H1 (cell line): ENCODE data around the gene CYB561. TPM values are rescaled to one million over a fixed set of nuclear protein-coding genes. Genes with fewer than 3 reads are reported as not detected.

Experiments
- CBX5 ChIP-seq: fragments of 300-800, 300-1000 bp; sonication (generic); IDR thresholded peaks from 2 replicates; pipeline ENCODE4 v1.7.1; 2016; ENCODE audit warnings: antibody characterized with exemption, low read length, low read depth
- CBX8 ChIP-seq: fragments of 300-800, 300-1000 bp; sonication (generic); IDR thresholded peaks from 2 replicates; pipeline ENCODE4 v1.7.1; 2016; ENCODE audit warnings: low read depth, low read length, borderline replicate concordance
- CEBPB ChIP-seq: IDR thresholded peaks from 2 replicates; pipeline ENCODE4 v1.6.1; 2012; ENCODE audit warnings: low read depth, low read length
- NANOG ChIP-seq: IDR thresholded peaks from 2 replicates; pipeline ENCODE4 v1.6.1; 2011; ENCODE audit warnings: low read length, low read depth, mild to moderate bottlenecking, inconsistent platforms; ENCODE audit not compliant: insufficient read depth, poor library complexity, severe bottlenecking
- PHF8 ChIP-seq: fragments of 200-600 bp; sonication (generic); conservative IDR thresholded peaks from 2 replicates; pipeline ENCODE4 v1.7.1; 2012; ENCODE audit warnings: low read depth, mild to moderate bottlenecking, inconsistent platforms, low read length, moderate library complexity
- TBP ChIP-seq: IDR thresholded peaks from 2 replicates; pipeline ENCODE4 v1.6.1; 2011; ENCODE audit warnings: low read depth, low read length, improper control_type of control experiment
- polyA plus RNA-seq, 7 experiments: library from polyadenylated mRNA; depleted of rRNA in 3 of 7; stranded (reverse) in 5 of 7; unstranded in 2 of 7; fragments of >200 nt in 5 of 7; fragments of 200-250 nt in 2 of 7; gene quantifications; 1 replicate in 5 of 7; 2 replicates in 1 of 7; 4 replicates in 1 of 7; pipeline versions ENCODE4 v1.2.1 to v1.2.3, GENCODE V29; 2011 to 2013; ENCODE audit warnings: missing spikeins in 2 of 7, mixed read lengths in 2 of 7
- total RNA-seq: library from RNA; stranded (reverse); fragmentation: NEBNext Ultra II Directional; extraction: Animal tissue kit (Norgen Biotek cat#: 25700); gene quantifications from 2 replicates; pipeline ENCODE4 v1.2.1, GENCODE V29; 2021
- TF ChIP-seq, protein P1 (sequence below): IDR thresholded peaks from 2 replicates; pipeline ENCODE4 v1.6.1; 2011; ENCODE audit warnings: low read depth, mild to moderate bottlenecking, low read length; ENCODE audit not compliant: insufficient read depth

Gene CYB561
- total and polyA plus RNA-seq, 2 of the 8 experiments (the other 6 are each of a cell fraction or from before 2014, with no cell fraction given), result 19.7 to 23.4 TPM

DNA sequence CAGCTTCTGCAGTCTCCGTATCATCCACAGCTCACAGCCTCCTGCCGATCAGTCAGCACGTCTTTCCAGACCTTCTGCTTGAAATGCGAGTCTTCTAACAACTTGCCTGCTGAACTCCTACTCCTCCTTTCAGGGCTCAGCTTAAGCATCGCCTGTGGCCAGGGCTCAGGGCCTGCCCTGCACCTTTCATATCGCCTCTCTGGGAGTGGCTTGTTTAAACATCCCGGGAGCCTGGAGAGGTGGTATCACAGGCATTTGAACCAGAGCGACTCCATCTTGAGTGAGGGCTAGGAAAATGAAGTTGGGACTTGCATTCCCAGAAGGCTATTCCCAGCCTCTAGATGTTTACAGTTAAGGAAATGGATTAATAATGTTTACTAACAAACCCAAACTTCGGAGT, 13.9 kb upstream of the CYB561 start (continued):
- TF ChIP-seq NANOG (no peak), CBX5 (no peak), CBX8 (no peak), CEBPB (no peak), TBP (no peak), PHF8 (no peak)
- TF ChIP-seq, protein P1, sequence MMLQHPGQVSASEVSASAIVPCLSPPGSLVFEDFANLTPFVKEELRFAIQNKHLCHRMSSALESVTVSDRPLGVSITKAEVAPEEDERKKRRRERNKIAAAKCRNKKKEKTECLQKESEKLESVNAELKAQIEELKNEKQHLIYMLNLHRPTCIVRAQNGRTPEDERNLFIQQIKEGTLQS, result no peak
